Measurements from ENCODE around the gene PSPC1. TPM values are rescaled to one million over a fixed set of nuclear protein-coding genes. Genes with fewer than 3 reads are reported as not detected.

Gene PSPC1
- total RNA-seq, 1 donor from 2014 or later = 50.1 TPM

DNA sequence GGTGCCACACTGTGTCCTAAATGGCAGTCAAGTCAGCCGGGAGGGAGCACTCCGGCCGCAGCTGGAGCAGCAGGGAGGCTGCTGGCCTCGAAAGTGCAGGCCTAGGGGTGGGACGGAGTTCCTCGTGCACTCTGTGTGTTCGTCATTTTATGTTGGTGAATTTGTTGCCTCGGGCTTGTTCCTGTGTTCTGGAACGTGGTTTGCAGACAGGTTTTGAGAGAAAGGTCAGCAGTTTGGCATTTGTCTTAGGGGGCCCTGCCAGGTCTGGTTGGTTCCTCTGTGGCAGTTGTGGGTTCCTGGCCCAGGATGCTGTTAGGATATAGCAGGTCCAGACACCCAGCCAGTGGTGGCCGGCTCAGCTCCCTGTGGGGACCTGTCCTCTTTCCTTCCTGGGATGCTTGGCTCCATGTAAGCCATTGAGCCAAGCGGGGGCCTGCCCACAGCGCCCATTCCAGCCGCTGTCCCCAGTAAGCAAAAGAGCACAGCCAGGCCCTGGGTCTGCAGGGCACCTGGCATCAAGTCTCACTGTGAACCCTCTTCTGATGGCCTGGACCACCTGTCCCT, 119.2 kb downstream of the PSPC1 start:
- no peak overlapping the region for H3K4me3 Mint-ChIP-seq (ENCODE audit: unreplicated experiment)
- peaks cover 8% of the 10 kb centered on the region for H3K27me3 Mint-ChIP-seq (ENCODE audit: unreplicated experiment)
- no peak overlapping the region for H3K27ac Mint-ChIP-seq (ENCODE audit: unreplicated experiment)
- peaks cover 31% of the 10 kb centered on the region for H3K36me3 Mint-ChIP-seq (ENCODE audit: low read depth, unreplicated experiment)
- H3K4me1 Mint-ChIP-seq (ENCODE audit: unreplicated experiment) = peaks cover 3% of the 10 kb centered on the region
- no peaks in the 10 kb centered on the region for H3K9me3 Mint-ChIP-seq (ENCODE audit: unreplicated experiment)
- DNase-seq (ENCODE audit: low spot score) = no peak
- TF ChIP-seq CTCF (IDR thresholded peaks at IDR 0.05; ENCODE audit: unreplicated experiment) = no peak

- H3K27me3 Mint-ChIP-seq (ENCODE audit: unreplicated experiment) = peaks cover 8% of the 10 kb centered on the region
- no peak overlapping the region for H3K4me3 Mint-ChIP-seq (ENCODE audit: unreplicated experiment)
- no peak for DNase-seq (ENCODE audit: low spot score)
- H3K9me3 Mint-ChIP-seq (ENCODE audit: unreplicated experiment) = no peaks in the 10 kb centered on the region
- no peak for TF ChIP-seq CTCF (IDR thresholded peaks at IDR 0.05; ENCODE audit: unreplicated experiment)
- H3K27ac Mint-ChIP-seq (ENCODE audit: unreplicated experiment) = no peak overlapping the region
- H3K4me1 Mint-ChIP-seq (ENCODE audit: unreplicated experiment) = peaks cover 3% of the 10 kb centered on the region
- peaks cover 25% of the 10 kb centered on the region for H3K36me3 Mint-ChIP-seq (ENCODE audit: low read depth, unreplicated experiment)
Measured at GRCh38 chr13:19661561-19661960, 121.2 kb downstream of the PSPC1 start.

GRCh38 chr13:19661126-19661525, 121.6 kb downstream of the PSPC1 start:
- H3K9me3 Mint-ChIP-seq (ENCODE audit: unreplicated experiment) = no peaks in the 10 kb centered on the region
- TF ChIP-seq CTCF (IDR thresholded peaks at IDR 0.05; ENCODE audit: unreplicated experiment) = no peak
- peaks cover 25% of the 10 kb centered on the region for H3K36me3 Mint-ChIP-seq (ENCODE audit: low read depth, unreplicated experiment)
- DNase-seq (ENCODE audit: low spot score) = no peak
- no peak overlapping the region for H3K27ac Mint-ChIP-seq (ENCODE audit: unreplicated experiment)
- peaks cover 3% of the 10 kb centered on the region for H3K4me1 Mint-ChIP-seq (ENCODE audit: unreplicated experiment)
- H3K4me3 Mint-ChIP-seq (ENCODE audit: unreplicated experiment) = no peak overlapping the region
- H3K27me3 Mint-ChIP-seq (ENCODE audit: unreplicated experiment) = peaks cover 8% of the 10 kb centered on the region

DNA sequence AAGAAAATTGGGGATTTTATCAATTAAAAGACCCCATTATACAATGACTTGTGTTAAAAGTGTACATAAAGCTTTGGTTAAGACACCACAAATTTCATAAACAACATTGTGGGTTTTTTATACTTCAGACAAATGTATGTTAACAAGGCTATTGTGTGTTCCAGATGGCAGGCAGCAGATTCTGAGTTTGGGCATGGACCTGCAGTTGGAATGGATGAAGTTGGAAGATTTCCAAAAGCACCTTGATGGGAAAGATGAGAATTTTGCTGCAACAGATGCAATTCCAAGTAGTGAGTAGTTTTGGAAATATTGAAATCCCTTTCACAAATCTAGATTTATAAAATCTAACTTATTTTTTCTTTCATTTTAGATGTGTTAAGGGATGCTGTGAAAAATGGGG, 123.9 kb downstream of the PSPC1 start:
- H3K27ac Mint-ChIP-seq (ENCODE audit: unreplicated experiment) = no peak overlapping the region

More for the DNA sequence above, 123.9 kb downstream of the PSPC1 start:
- Mint-ChIP-seq H3K4me3 (ENCODE audit: unreplicated experiment) (peak overlapping the region; percentile 29), H3K9me3 (ENCODE audit: unreplicated experiment) (no peaks in the 10 kb centered on the region), H3K36me3 (ENCODE audit: low read depth, unreplicated experiment) (peaks cover 17% of the 10 kb centered on the region), H3K4me1 (ENCODE audit: unreplicated experiment) (no peaks in the 10 kb centered on the region), H3K27me3 (ENCODE audit: unreplicated experiment) (peaks cover 3% of the 10 kb centered on the region)
- DNase-seq (ENCODE audit: low spot score) = no peak
- TF ChIP-seq CTCF (IDR thresholded peaks at IDR 0.05; ENCODE audit: unreplicated experiment) = no peak

Measured in endothelial cell (in vitro differentiated cells).